Neural progenitor cell (in vitro differentiated cells): ENCODE measurements around the gene RXRB. TPM values are rescaled to one million over a fixed set of nuclear protein-coding genes. Genes with fewer than 3 reads are reported as not detected.
A peak's percentile ranks its signal among the peaks of the same experiment; 100 is the strongest.

Source experiments
- DNase-seq: peaks from one replicate; pipeline ENCODE4 v3.0.0-alpha.2; 2016; ENCODE audit warnings: low spot score
- H2AFZ ChIP-seq: fragments of 200-600 bp; sonication (generic); replicated peaks from 2 replicates; pipeline ENCODE4 v1.6.1; 2016; ENCODE audit warnings: antibody characterized with exemption
- H3F3A ChIP-seq: fragments of 200-600 bp; sonication (generic); 2 replicates; pipeline ENCODE4 v1.6.1; 2016; ENCODE audit warnings: antibody characterized with exemption, low read depth
- H3K27ac ChIP-seq: fragments of 200-600 bp; sonication (generic); 2 replicates; pipeline ENCODE4 v1.5.1; 2016; ENCODE audit warnings: mild to moderate bottlenecking
- H3K27me3 ChIP-seq: fragments of 200-600 bp; sonication (generic); 2 replicates; pipeline ENCODE4 v1.6.1; 2016; ENCODE audit warnings: mild to moderate bottlenecking, moderate library complexity
- H3K36me3 ChIP-seq: fragments of 200-600 bp; sonication (generic); 2 replicates; pipeline ENCODE4 v1.5.1; 2016
- H3K4me1 ChIP-seq: fragments of 200-600 bp; sonication (generic); 2 replicates; pipeline ENCODE4 v1.6.1; 2016; ENCODE audit warnings: mixed run types
- H3K4me2 ChIP-seq: fragments of 200-600 bp; sonication (generic); 2 replicates; pipeline ENCODE4 v1.6.1; 2016
- H3K4me3 ChIP-seq: fragments of 200-600 bp; sonication (generic); 2 replicates; pipeline ENCODE4 v1.5.1; 2016
- H3K79me2 ChIP-seq: fragments of 200-600 bp; sonication (generic); 2 replicates; pipeline ENCODE4 v1.6.1; 2016; ENCODE audit warnings: low read depth
- H3K9ac ChIP-seq: fragments of 200-600 bp; sonication (generic); 2 replicates; pipeline ENCODE4 v1.6.1; 2016
- H3K9me3 ChIP-seq: fragments of 200-600 bp; sonication (generic); 2 replicates; pipeline ENCODE4 v1.5.1; 2016; ENCODE audit warnings: low read depth
- H4K20me1 ChIP-seq: fragments of 200-600 bp; sonication (generic); 2 replicates; pipeline ENCODE4 v1.6.1; 2016; ENCODE audit warnings: low read depth
- H3K27ac Mint-ChIP-seq: 3 replicates; pipeline ENCODE4 v1.8.0; 2021; ENCODE audit warnings: mixed read lengths
- H3K27me3 Mint-ChIP-seq: 2 replicates; pipeline ENCODE4 v1.8.0; 2022; ENCODE audit warnings: low read depth, mild to moderate bottlenecking, inconsistent platforms, moderate library complexity, mixed read lengths; ENCODE audit not compliant: insufficient read depth
- H3K36me3 Mint-ChIP-seq: 3 replicates; pipeline ENCODE4 v1.8.0; 2021; ENCODE audit warnings: mixed read lengths
- H3K4me1 Mint-ChIP-seq: 3 replicates; pipeline ENCODE4 v1.8.0; 2021; ENCODE audit warnings: mixed read lengths
- H3K4me3 Mint-ChIP-seq: 3 replicates; pipeline ENCODE4 v1.8.0; 2021; ENCODE audit warnings: mild to moderate bottlenecking, moderate library complexity, mixed read lengths
- H3K9me3 Mint-ChIP-seq: 3 replicates; pipeline ENCODE4 v1.8.0; 2020; ENCODE audit warnings: mixed read lengths
- CTCF ChIP-seq: fragments of 200-600 bp; sonication (generic); IDR thresholded peaks from 2 replicates; pipeline ENCODE4 v1.5.1; 2017; ENCODE audit warnings: antibody characterized with exemption, mild to moderate bottlenecking
- EZH2 ChIP-seq: fragments of 200-600 bp; sonication (generic); IDR thresholded peaks from 2 replicates; pipeline ENCODE4 v1.6.1; 2017; ENCODE audit warnings: antibody characterized with exemption, mild to moderate bottlenecking, moderate library complexity
- EZH2phosphoT487 ChIP-seq: fragments of 200-600 bp; sonication (generic); IDR thresholded peaks from 2 replicates; pipeline ENCODE4 v1.6.1; 2017; ENCODE audit warnings: antibody characterized with exemption
- total RNA-seq: library from RNA; depleted of rRNA; stranded (reverse); fragments of >200 nt; gene quantifications from 2 replicates; pipeline ENCODE4 v1.2.3, GENCODE V29; 2015; ENCODE audit warnings: low replicate concordance

RXRB gene
- total RNA-seq, 1 donor from 2014 or later = 10.2 TPM

GRCh38 chr6:33169291-33170175, 30.9 kb downstream of the RXRB start:
- H3K27ac Mint-ChIP-seq = peak overlapping the region; percentile 83
- no peaks in the 10 kb centered on the region for H4K20me1 ChIP-seq
- no peaks in the 10 kb centered on the region for H3K36me3 ChIP-seq
- H3K4me2 ChIP-seq = no peak overlapping the region
- H3K36me3 Mint-ChIP-seq = no peaks in the 10 kb centered on the region
- no peaks in the 10 kb centered on the region for H3K27me3 ChIP-seq
- H3K9me3 ChIP-seq = no peaks in the 10 kb centered on the region
- no peak overlapping the region for H3K9ac ChIP-seq
- H3K79me2 ChIP-seq = no peaks in the 10 kb centered on the region
- no peak for TF ChIP-seq EZH2phosphoT487
- no peak for TF ChIP-seq CTCF
- no peak for TF ChIP-seq EZH2
- no peaks in the 10 kb centered on the region for H3F3A ChIP-seq
- no peak overlapping the region for H3K27ac ChIP-seq
- no peak overlapping the region for H3K4me3 Mint-ChIP-seq
- peaks cover 2% of the 10 kb centered on the region for H3K4me1 Mint-ChIP-seq
- no peaks in the 10 kb centered on the region for H3K9me3 Mint-ChIP-seq
- H3K4me1 ChIP-seq = no peaks in the 10 kb centered on the region
- no peak overlapping the region for H2AFZ ChIP-seq
- no peak overlapping the region for H3K4me3 ChIP-seq
- DNase-seq = no peak
- H3K27me3 Mint-ChIP-seq = peaks cover 4% of the 10 kb centered on the region

GRCh38 chr6:33168639-33169038, 31.8 kb downstream of the RXRB start:
- Mint-ChIP-seq H3K4me1 (peaks cover 2% of the 10 kb centered on the region), H3K27me3 (peaks cover 8% of the 10 kb centered on the region), H3K4me3 (no peak overlapping the region), H3K27ac (peak overlapping the region; percentile 76), H3K9me3 (no peaks in the 10 kb centered on the region), H3K36me3 (no peaks in the 10 kb centered on the region)
- no peaks in the 10 kb centered on the region for H3K79me2 ChIP-seq
- H3F3A ChIP-seq = no peaks in the 10 kb centered on the region
- H3K27ac ChIP-seq = no peak overlapping the region
- H3K36me3 ChIP-seq = no peaks in the 10 kb centered on the region
- DNase-seq = no peak
- H3K9ac ChIP-seq = no peak overlapping the region
- no peak overlapping the region for H3K4me2 ChIP-seq
- H4K20me1 ChIP-seq = no peaks in the 10 kb centered on the region
- H3K4me1 ChIP-seq = no peaks in the 10 kb centered on the region
- TF ChIP-seq EZH2 (no peak), EZH2phosphoT487 (no peak), CTCF (no peak)
- H3K27me3 ChIP-seq = no peaks in the 10 kb centered on the region
- no peak overlapping the region for H3K4me3 ChIP-seq
- H2AFZ ChIP-seq = no peak overlapping the region
- no peaks in the 10 kb centered on the region for H3K9me3 ChIP-seq

- no peak for DNase-seq
- peaks cover 2% of the 10 kb centered on the region for H3K4me1 Mint-ChIP-seq
- no peaks in the 10 kb centered on the region for H4K20me1 ChIP-seq
- no peaks in the 10 kb centered on the region for H3K9me3 ChIP-seq
- H3K36me3 ChIP-seq = no peaks in the 10 kb centered on the region
- H2AFZ ChIP-seq = no peak overlapping the region
- H3K36me3 Mint-ChIP-seq = no peaks in the 10 kb centered on the region
- peaks cover 8% of the 10 kb centered on the region for H3K27me3 Mint-ChIP-seq
- TF ChIP-seq EZH2phosphoT487 (no peak), CTCF (no peak), EZH2 (no peak)
- no peaks in the 10 kb centered on the region for H3K79me2 ChIP-seq
- no peak overlapping the region for H3K4me3 Mint-ChIP-seq
- H3K27ac Mint-ChIP-seq = peak overlapping the region; percentile 21
- no peak overlapping the region for H3K4me2 ChIP-seq
- H3K4me3 ChIP-seq = no peak overlapping the region
- H3K9me3 Mint-ChIP-seq = no peaks in the 10 kb centered on the region
- no peaks in the 10 kb centered on the region for H3F3A ChIP-seq
- no peaks in the 10 kb centered on the region for H3K27me3 ChIP-seq
- no peaks in the 10 kb centered on the region for H3K4me1 ChIP-seq
- H3K27ac ChIP-seq = no peak overlapping the region
- no peak overlapping the region for H3K9ac ChIP-seq
Measured at GRCh38 chr6:33168284-33168601, 32.2 kb downstream of the RXRB start.
